ENCODE data around the gene MDM2. TPM values are rescaled to one million over a fixed set of nuclear protein-coding genes. Genes with fewer than 3 reads are reported as not detected.
"Not testable (repeated sequence)": the region's sequence is repeated elsewhere in the genome, so short reads cannot be mapped to it uniquely, and the experiment has no call there.

Gene MDM2
- total RNA-seq, 1 donor from 2014 or later = 38.1 TPM

GRCh38 chr12:68815928-68816800 lies 8.2 kb downstream of the MDM2 start:
- no peak for DNase-seq
- no peak for ATAC-seq (ENCODE audit: poor library complexity)
- intact Hi-C loops (cut with DNase I) = loop anchor here (10.0 kb wide), 1 partner anchor 71 kb away; the partner anchor contains the start of gene SLC35E3

GRCh38 chr12:68819481-68819880 lies 11.5 kb downstream of the MDM2 start:
- not testable (repeated sequence) for ATAC-seq (ENCODE audit: poor library complexity); DNase-seq
- intact Hi-C loops (cut with DNase I) = loop anchor here (10.0 kb wide), 1 partner anchor 75 kb away; the partner anchor contains the start of gene SLC35E3

GRCh38 chr12:68821357-68822188 lies 13.6 kb downstream of the MDM2 start:
- intact Hi-C loops (cut with DNase I) = no loop called here
- ATAC-seq (ENCODE audit: poor library complexity) = no peak
- no peak for DNase-seq

GRCh38 chr12:68823696-68824095 lies 15.7 kb downstream of the MDM2 start:
- no peak for ATAC-seq (ENCODE audit: poor library complexity)
- intact Hi-C loops (cut with DNase I) = no loop called here
- no peak for DNase-seq

- intact Hi-C loops (cut with DNase I) = no loop called here
- no peak for DNase-seq
- no peak for ATAC-seq (ENCODE audit: poor library complexity)
Measured at GRCh38 chr12:68824131-68824530, 16.2 kb downstream of the MDM2 start.

GRCh38 chr12:68824597-68825250 lies 16.7 kb downstream of the MDM2 start:
- intact Hi-C loops (cut with DNase I) = no loop called here

GRCh38 chr12:68825569-68826217 lies 17.7 kb downstream of the MDM2 start:
- intact Hi-C loops (cut with DNase I) = no loop called here
- no peak for ATAC-seq (ENCODE audit: poor library complexity)
- DNase-seq = no peak

More at GRCh38 chr12:68824597-68825250, 16.7 kb downstream of the MDM2 start:
- ATAC-seq (ENCODE audit: poor library complexity) (no peak), DNase-seq (no peak)

- no peak for ATAC-seq (ENCODE audit: poor library complexity)
- intact Hi-C loops (cut with DNase I) = no loop called here
- no peak for DNase-seq
Measured at GRCh38 chr12:68827895-68828671, 20.1 kb downstream of the MDM2 start.

GRCh38 chr12:68828672-68829068 lies 20.7 kb downstream of the MDM2 start:
- ATAC-seq (ENCODE audit: poor library complexity) (no peak), DNase-seq (no peak)
- intact Hi-C loops (cut with DNase I) = no loop called here

GRCh38 chr12:68831272-68831671 lies 23.3 kb downstream of the MDM2 start:
- DNase-seq = no peak
- no peak for ATAC-seq (ENCODE audit: poor library complexity)
- intact Hi-C loops (cut with DNase I) = no loop called here

GRCh38 chr12:68831751-68832503 lies 23.9 kb downstream of the MDM2 start:
- DNase-seq (no peak), ATAC-seq (ENCODE audit: poor library complexity) (no peak)
- intact Hi-C loops (cut with DNase I) = no loop called here

GRCh38 chr12:68832504-68832867 lies 24.5 kb downstream of the MDM2 start:
- ATAC-seq (ENCODE audit: poor library complexity) (no peak), DNase-seq (no peak)
- intact Hi-C loops (cut with DNase I) = no loop called here

- intact Hi-C loops (cut with DNase I) = no loop called here
- ATAC-seq (ENCODE audit: poor library complexity) (no peak), DNase-seq (no peak)
Measured at GRCh38 chr12:68833508-68833907, 25.5 kb downstream of the MDM2 start.

GRCh38 chr12:68835333-68835908 lies 27.4 kb downstream of the MDM2 start:
- intact Hi-C loops (cut with DNase I) = no loop called here
- ATAC-seq (ENCODE audit: poor library complexity) (no peak), DNase-seq (no peak)

- DNase-seq = no peak
- intact Hi-C loops (cut with DNase I) = no loop called here
- ATAC-seq (ENCODE audit: poor library complexity) = no peak
Measured at GRCh38 chr12:68837215-68837614, 29.2 kb downstream of the MDM2 start.

GRCh38 chr12:68838046-68838886 lies 30.3 kb downstream of the MDM2 start:
- intact Hi-C loops (cut with DNase I) = no loop called here
- DNase-seq = no peak

More at GRCh38 chr12:68838046-68838886, 30.3 kb downstream of the MDM2 start:
- ATAC-seq (ENCODE audit: poor library complexity) = no peak

Data from Right ventricle myocardium superior (tissue), 1 donor.